Endothelial cell of umbilical vein (primary cell): ENCODE results near the gene CAMKK2. TPM values are rescaled to one million over a fixed set of nuclear protein-coding genes. Genes with fewer than 3 reads are reported as not detected.

Experiments used
- BruUV-seq: library from RNA; stranded (reverse); fragments of 400-500 nt; replicated peaks from 2 replicates; lab custom pipeline; 2021; lab: Mats Ljungman, UMichigan
- CTCF ChIA-PET: fragments of 300-600, 350-600 bp; sonication (Branson Sonifier 250); formaldehyde crosslinking; loops from one replicate; lab custom pipeline; 2021; ENCODE audit warnings: antibody characterized with exemption, inconsistent platforms; lab: Charles Lee
- POLR2A ChIA-PET: fragments of 300-600, 350-600 bp; sonication (Branson Sonifier 250); formaldehyde crosslinking; loops from one replicate; lab custom pipeline; 2021; ENCODE audit warnings: antibody characterized with exemption, inconsistent platforms; lab: Charles Lee
- DNase-seq: peaks from one replicate; pipeline ENCODE4 v3.0.0-alpha.2; 2011; ENCODE audit warnings: low read depth, low spot score
- FAIRE-seq: peaks from 2 replicates; lab custom pipeline; 2011; peaks lifted over from hg19 to GRCh38; lab: Jason Lieb, UNC
- H2AFZ ChIP-seq: 2 replicates; pipeline ENCODE4 v1.6.0; 2012; ENCODE audit warnings: low read depth, low read length, control low read depth, inconsistent platforms
- H3K27ac ChIP-seq: 2 replicates; pipeline ENCODE4 v1.5.1; 2011; ENCODE audit warnings: low read depth, mild to moderate bottlenecking, control low read depth, low read length, moderate library complexity; ENCODE audit not compliant: insufficient read depth
- H3K27me3 ChIP-seq, 2 experiments: 2 replicates each; pipeline versions ENCODE4 v1.6.0 to v1.6.1; 2011; ENCODE audit warnings: low read length in 2 of 2, mixed read lengths in 1 of 2; ENCODE audit not compliant: control insufficient read depth in 2 of 2, insufficient read depth in 2 of 2
- H3K36me3 ChIP-seq, 2 experiments: 2 replicates in 1 of 2; 3 replicates in 1 of 2; pipeline ENCODE4 v1.5.1; 2011; ENCODE audit warnings: low read length in 2 of 2, mild to moderate bottlenecking in 1 of 2, moderate library complexity in 1 of 2; ENCODE audit not compliant: control insufficient read depth in 2 of 2, insufficient read depth in 2 of 2; ENCODE audit errors: extremely low read depth in 1 of 2
- H3K4me1 ChIP-seq: 3 replicates; pipeline ENCODE4 v1.5.1; 2011; ENCODE audit warnings: mild to moderate bottlenecking, low read length; ENCODE audit not compliant: control insufficient read depth, insufficient read depth; ENCODE audit errors: extremely low read depth
- H3K4me2 ChIP-seq: 2 replicates; pipeline ENCODE4 v1.6.1; 2011; ENCODE audit warnings: low read length, control low read depth, mixed read lengths; ENCODE audit not compliant: insufficient read depth
- H3K4me3 ChIP-seq, 3 experiments: fragments of 200-600 bp in 1 of 3; sonication (generic), shearing (Covaris generic) in 1 of 3; replicated peaks in 1 of 3; 2 replicates each; pipeline ENCODE4 v1.5.1; 2011 to 2016; ENCODE audit warnings: control low read depth in 3 of 3, low read length in 3 of 3, mild to moderate bottlenecking in 2 of 3, inconsistent platforms in 1 of 3, low read depth in 1 of 3, moderate library complexity in 1 of 3; ENCODE audit not compliant: insufficient read depth in 1 of 3
- H3K79me2 ChIP-seq: 2 replicates; pipeline ENCODE4 v1.6.0; 2012; ENCODE audit warnings: low read length, inconsistent platforms; ENCODE audit not compliant: control insufficient read depth, insufficient read depth
- H3K9ac ChIP-seq: replicated peaks from 2 replicates; pipeline ENCODE3; 2011; ENCODE audit warnings: low read length, control low read depth; ENCODE audit not compliant: insufficient read depth; ENCODE audit errors: extremely low read depth
- H3K9me1 ChIP-seq: replicated peaks from 3 replicates; pipeline ENCODE4 v1.6.0; 2011; ENCODE audit warnings: mild to moderate bottlenecking, low read length; ENCODE audit not compliant: control insufficient read depth, insufficient read depth; ENCODE audit errors: extremely low read depth
- H3K9me3 ChIP-seq: replicated peaks from 2 replicates; pipeline ENCODE4 v1.5.1; 2012; ENCODE audit warnings: low read length, inconsistent platforms; ENCODE audit not compliant: control insufficient read depth, insufficient read depth
- H4K20me1 ChIP-seq: replicated peaks from 2 replicates; pipeline ENCODE3; 2011; ENCODE audit warnings: mild to moderate bottlenecking, low read length; ENCODE audit not compliant: control insufficient read depth, insufficient read depth; ENCODE audit errors: extremely low read depth
- EZH2 ChIP-seq: IDR thresholded peaks from 2 replicates; pipeline ENCODE4 v1.6.1; 2012; ENCODE audit warnings: borderline replicate concordance, low read depth, mild to moderate bottlenecking, moderate library complexity, low read length, inconsistent platforms; ENCODE audit not compliant: severe bottlenecking
- FOS ChIP-seq: IDR thresholded peaks from 2 replicates; pipeline ENCODE4 v1.6.1; 2011; ENCODE audit warnings: mild to moderate bottlenecking, low read length, moderate library complexity, borderline replicate concordance; ENCODE audit not compliant: insufficient read depth
- GATA2 ChIP-seq: IDR thresholded peaks from 2 replicates; pipeline ENCODE4 v1.7.0; 2011; ENCODE audit warnings: low read depth, mild to moderate bottlenecking, moderate library complexity, mixed read lengths, low read length; ENCODE audit not compliant: insufficient read length, insufficient read depth
- JUN ChIP-seq: IDR thresholded peaks from 2 replicates; pipeline ENCODE4 v1.6.1; 2011; ENCODE audit warnings: borderline replicate concordance, low read depth; ENCODE audit not compliant: insufficient read length, insufficient read depth
- MYC ChIP-seq: IDR thresholded peaks from one replicate; pipeline ENCODE4 v1.6.1; 2011; ENCODE audit warnings: mild to moderate bottlenecking, low read depth, low read length
- POLR2A ChIP-seq: IDR thresholded peaks from 2 replicates; pipeline ENCODE4 v1.6.1; 2012; ENCODE audit warnings: low read depth, mild to moderate bottlenecking, control low read depth, low read length
- POLR2AphosphoS5 ChIP-seq: IDR thresholded peaks from 2 replicates; pipeline ENCODE4 v1.6.1; 2012; ENCODE audit warnings: low read depth, mild to moderate bottlenecking, control low read depth, low read length, moderate library complexity; ENCODE audit not compliant: insufficient read depth
- dilution Hi-C: fragments of 300-500 bp; cut with MboI; formaldehyde crosslinking; loops from one replicate; pipeline ENCODE4 v1.15.0; 2019; ENCODE audit warnings: low sequenced_read_pairs; ENCODE audit not compliant: extremely low pct_ligation_motif_present
- intact Hi-C: fragments of 100-400 bp; cut with micrococcal nuclease; formaldehyde crosslinking; loops from one replicate; pipeline ENCODE4 v1.10.0; 2022
- polyA plus RNA-seq, 4 experiments: library from polyadenylated mRNA; depleted of rRNA in 3 of 4; stranded (reverse) in 3 of 4; unstranded in 1 of 4; fragments of >200 nt; gene quantifications; 2 replicates each; pipeline versions ENCODE4 v1.2.1 to v1.2.3, GENCODE V29; 2011 to 2012; ENCODE audit warnings: missing spikeins in 1 of 4
- total RNA-seq: library from RNA; stranded (reverse); gene quantifications from 2 replicates; pipeline ENCODE4 v1.2.3, GENCODE V29; 2021
- TF ChIP-seq, protein P1 (sequence below): IDR thresholded peaks from 2 replicates; pipeline ENCODE4 v1.6.1; 2011; ENCODE audit not compliant: insufficient read depth, insufficient read length
- TF ChIP-seq, protein P2 (sequence below), 2 donors: IDR thresholded peaks; 1 replicate in 1 of 2; 2 replicates in 1 of 2; pipeline ENCODE4 v1.5.1; 2011; ENCODE audit warnings: low read length in 2 of 2, mild to moderate bottlenecking in 2 of 2, moderate library complexity in 2 of 2, control low read depth in 1 of 2, inconsistent platforms in 1 of 2, low read depth in 1 of 2; ENCODE audit not compliant: insufficient read depth in 1 of 2; ENCODE audit errors: extremely low read depth in 1 of 2

CAMKK2 gene
- total and polyA plus RNA-seq, 2 donors (not counting 3 experiments of a cell fraction or from before 2014, with no cell fraction given): 32.5 to 45.0 TPM

DNA sequence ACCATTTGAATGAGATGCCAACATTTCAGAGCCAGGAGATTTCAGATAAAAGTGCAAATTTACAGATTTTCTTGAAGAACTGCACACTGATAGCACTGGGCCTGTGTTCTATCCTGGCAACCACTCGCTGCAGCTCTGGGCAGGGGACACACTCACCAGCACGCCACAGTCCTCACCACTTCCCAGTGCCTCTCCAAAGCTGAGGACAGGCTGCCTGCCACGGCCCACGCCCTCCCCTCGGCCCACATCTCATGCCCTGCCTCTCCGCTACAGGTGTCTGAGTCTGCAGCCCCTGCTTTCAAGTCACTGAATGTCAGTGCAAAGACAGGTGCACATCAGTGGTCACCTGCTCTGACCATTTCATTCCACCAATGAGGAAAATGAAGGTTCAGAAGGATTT, 12.7 kb downstream of the CAMKK2 start:
- Histone ChIP-seq H3K9me3 (no peaks in the 10 kb centered on the region), H3K36me3 (no peaks in the 10 kb centered on the region), H4K20me1 (peaks cover 4% of the 10 kb centered on the region), H3K27ac (no peak overlapping the region), H3K27me3 (no peaks in the 10 kb centered on the region), H3K4me1 (peaks cover 19% of the 10 kb centered on the region), H3K9ac (no peak overlapping the region), H2AFZ (no peak overlapping the region), H3K4me2 (no peak overlapping the region), H3K4me3 (no peak overlapping the region), H3K9me1 (no peaks in the 10 kb centered on the region), H3K79me2 (peaks cover 20% of the 10 kb centered on the region)
- no peak for FAIRE-seq
- ChIA-PET CTCF (interaction anchor here (1.9 kb wide), 1 partner anchor 12 kb away, joined by 5 read pairs; no protein-coding TSS in a partner anchor), POLR2A (no interaction called here)
- DNase-seq: no peak
- dilution Hi-C loops: no loop called here
- no TSS peak for BruUV-seq
- intact Hi-C loops: loop anchor here (1.0 kb wide), 1 partner anchor 11 kb away; no protein-coding TSS in a partner anchor
- TF ChIP-seq FOS (no peak), MYC (no peak), POLR2A (no peak), POLR2AphosphoS5 (no peak), GATA2 (no peak), EZH2 (no peak), JUN (no peak)
- TF ChIP-seq, protein P1, sequence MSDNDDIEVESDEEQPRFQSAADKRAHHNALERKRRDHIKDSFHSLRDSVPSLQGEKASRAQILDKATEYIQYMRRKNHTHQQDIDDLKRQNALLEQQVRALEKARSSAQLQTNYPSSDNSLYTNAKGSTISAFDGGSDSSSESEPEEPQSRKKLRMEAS: no peak
- TF ChIP-seq, protein P2, sequence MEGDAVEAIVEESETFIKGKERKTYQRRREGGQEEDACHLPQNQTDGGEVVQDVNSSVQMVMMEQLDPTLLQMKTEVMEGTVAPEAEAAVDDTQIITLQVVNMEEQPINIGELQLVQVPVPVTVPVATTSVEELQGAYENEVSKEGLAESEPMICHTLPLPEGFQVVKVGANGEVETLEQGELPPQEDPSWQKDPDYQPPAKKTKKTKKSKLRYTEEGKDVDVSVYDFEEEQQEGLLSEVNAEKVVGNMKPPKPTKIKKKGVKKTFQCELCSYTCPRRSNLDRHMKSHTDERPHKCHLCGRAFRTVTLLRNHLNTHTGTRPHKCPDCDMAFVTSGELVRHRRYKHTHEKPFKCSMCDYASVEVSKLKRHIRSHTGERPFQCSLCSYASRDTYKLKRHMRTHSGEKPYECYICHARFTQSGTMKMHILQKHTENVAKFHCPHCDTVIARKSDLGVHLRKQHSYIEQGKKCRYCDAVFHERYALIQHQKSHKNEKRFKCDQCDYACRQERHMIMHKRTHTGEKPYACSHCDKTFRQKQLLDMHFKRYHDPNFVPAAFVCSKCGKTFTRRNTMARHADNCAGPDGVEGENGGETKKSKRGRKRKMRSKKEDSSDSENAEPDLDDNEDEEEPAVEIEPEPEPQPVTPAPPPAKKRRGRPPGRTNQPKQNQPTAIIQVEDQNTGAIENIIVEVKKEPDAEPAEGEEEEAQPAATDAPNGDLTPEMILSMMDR (IDR thresholded peaks at IDR 0.05; ENCODE audit: extremely low read depth in 1 of 2, insufficient read depth in 1 of 2, low read depth in 1 of 2, low read length in 2 of 2): no peak
